IgD-negative memory B cell (primary cell): ENCODE results near the gene ZNF611. TPM values are rescaled to one million over a fixed set of nuclear protein-coding genes. Genes with fewer than 3 reads are reported as not detected.
"Not testable (repeated sequence)": the region's sequence is repeated elsewhere in the genome, so short reads cannot be mapped to it uniquely, and the experiment has no call there.

Source experiments
- H3K27ac Mint-ChIP-seq, 3 donors: one replicate each; pipeline ENCODE4 v1.8.0; 2020 to 2022; ENCODE audit warnings: mild to moderate bottlenecking in 3 of 3, mixed read lengths in 3 of 3, moderate library complexity in 1 of 3
- H3K27me3 Mint-ChIP-seq: one replicate; pipeline ENCODE4 v1.8.0; 2021; ENCODE audit warnings: mixed read lengths
- H3K36me3 Mint-ChIP-seq: one replicate; pipeline ENCODE4 v1.8.0; 2020; ENCODE audit warnings: mild to moderate bottlenecking, mixed read lengths
- H3K4me1 Mint-ChIP-seq, 3 donors: one replicate each; pipeline ENCODE4 v1.8.0; 2020 to 2022; ENCODE audit warnings: mixed read lengths in 3 of 3, mild to moderate bottlenecking in 1 of 3
- H3K4me3 Mint-ChIP-seq, 4 donors: one replicate each; pipeline ENCODE4 v1.8.0; 2020 to 2022; ENCODE audit warnings: mild to moderate bottlenecking in 4 of 4, mixed read lengths in 4 of 4, moderate library complexity in 3 of 4
- H3K9me3 Mint-ChIP-seq, 3 donors: one replicate each; pipeline ENCODE4 v1.8.0; 2020 to 2021; ENCODE audit warnings: mixed read lengths in 3 of 3, mild to moderate bottlenecking in 1 of 3
- polyA plus RNA-seq: library from polyadenylated mRNA; unstranded; fragments of 300-500 nt; fragmentation: Illumina TruSeq; gene quantifications from one replicate; pipeline ENCODE4 v1.2.3, GENCODE V29; 2021

Gene ZNF611
- polyA plus RNA-seq, 1 donor from 2014 or later: 33.7 TPM

DNA sequence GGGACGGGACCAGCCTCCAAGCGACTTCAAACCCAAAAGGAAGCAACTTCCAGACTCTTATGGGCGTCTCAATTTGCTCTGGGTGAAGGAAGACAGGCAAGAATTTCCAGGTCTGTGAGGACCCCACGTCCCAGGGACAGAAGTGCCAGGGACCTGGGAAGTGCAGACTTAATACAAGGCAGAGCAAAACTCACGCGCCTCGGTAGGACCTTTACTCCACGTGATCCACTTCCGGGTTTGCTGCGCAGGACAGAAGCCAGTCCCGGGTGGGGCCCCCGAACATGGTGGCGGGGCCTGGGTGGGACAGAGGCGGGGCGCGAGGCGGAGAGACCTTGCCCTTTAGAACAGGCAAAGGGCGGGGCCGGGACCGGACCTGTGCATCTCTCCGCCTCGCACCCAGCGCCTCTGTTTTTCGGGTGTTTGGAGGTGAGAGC, 9.3 kb downstream of the ZNF611 start:
- Mint-ChIP-seq H3K27me3 (no peaks in the 10 kb centered on the region), H3K4me1 (peaks cover 2 to 6% (median 4%) of the 10 kb centered on the region in 3 donors), H3K27ac (no peak overlapping the region), H3K4me3 (no peak overlapping the region), H3K36me3 (peaks cover 38% of the 10 kb centered on the region), H3K9me3 (peaks cover 1 to 5% (median 4%) of the 10 kb centered on the region in 3 donors)

DNA sequence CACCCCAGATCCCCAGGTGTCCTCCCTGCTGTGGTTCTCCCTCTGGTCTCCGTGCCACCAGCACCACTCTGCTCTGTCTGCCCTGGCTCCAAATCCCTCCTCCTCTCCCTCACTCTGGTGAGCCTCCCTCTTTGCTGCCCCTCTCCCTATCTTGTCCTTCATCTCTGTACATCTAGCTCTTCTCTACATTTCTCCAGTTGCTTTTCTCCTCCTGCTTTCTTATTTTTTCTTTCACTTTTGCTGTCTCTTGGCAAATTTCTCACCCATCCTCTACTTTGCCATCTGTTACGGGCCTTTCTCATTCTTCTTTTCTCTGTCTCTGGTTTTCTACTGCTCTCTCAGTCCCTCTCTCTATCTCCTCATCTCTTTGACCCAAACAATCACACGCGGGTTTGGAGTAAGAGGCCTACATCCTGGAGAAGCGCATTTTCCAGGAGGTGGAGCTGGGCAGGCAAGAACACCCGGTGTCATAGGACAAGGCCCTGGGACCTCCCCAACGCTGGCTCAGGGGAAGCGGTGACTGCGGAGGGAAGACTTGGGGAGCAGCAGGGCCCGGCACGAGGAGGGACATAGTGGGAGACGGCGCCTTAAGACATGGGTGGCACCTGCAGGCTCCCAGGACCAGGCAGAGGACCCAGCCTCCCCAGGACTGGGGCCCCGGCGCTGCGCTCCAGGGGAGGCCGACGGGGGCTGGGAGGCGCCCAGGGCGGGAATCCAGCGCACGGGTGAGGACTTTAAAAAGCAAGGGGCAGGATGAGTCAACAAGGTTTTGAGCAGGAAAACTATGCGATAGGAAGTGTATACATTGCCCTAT, 9.9 kb downstream of the ZNF611 start:
- peaks cover 1 to 5% (median 4%) of the 10 kb centered on the region in 3 donors for H3K9me3 Mint-ChIP-seq
- no peak overlapping the region for H3K27ac Mint-ChIP-seq
- H3K4me1 Mint-ChIP-seq: peaks cover 2 to 4% (median 4%) of the 10 kb centered on the region in 3 donors
- peaks cover 39% of the 10 kb centered on the region for H3K36me3 Mint-ChIP-seq
- no peaks in the 10 kb centered on the region for H3K27me3 Mint-ChIP-seq
- H3K4me3 Mint-ChIP-seq: no peak overlapping the region

DNA sequence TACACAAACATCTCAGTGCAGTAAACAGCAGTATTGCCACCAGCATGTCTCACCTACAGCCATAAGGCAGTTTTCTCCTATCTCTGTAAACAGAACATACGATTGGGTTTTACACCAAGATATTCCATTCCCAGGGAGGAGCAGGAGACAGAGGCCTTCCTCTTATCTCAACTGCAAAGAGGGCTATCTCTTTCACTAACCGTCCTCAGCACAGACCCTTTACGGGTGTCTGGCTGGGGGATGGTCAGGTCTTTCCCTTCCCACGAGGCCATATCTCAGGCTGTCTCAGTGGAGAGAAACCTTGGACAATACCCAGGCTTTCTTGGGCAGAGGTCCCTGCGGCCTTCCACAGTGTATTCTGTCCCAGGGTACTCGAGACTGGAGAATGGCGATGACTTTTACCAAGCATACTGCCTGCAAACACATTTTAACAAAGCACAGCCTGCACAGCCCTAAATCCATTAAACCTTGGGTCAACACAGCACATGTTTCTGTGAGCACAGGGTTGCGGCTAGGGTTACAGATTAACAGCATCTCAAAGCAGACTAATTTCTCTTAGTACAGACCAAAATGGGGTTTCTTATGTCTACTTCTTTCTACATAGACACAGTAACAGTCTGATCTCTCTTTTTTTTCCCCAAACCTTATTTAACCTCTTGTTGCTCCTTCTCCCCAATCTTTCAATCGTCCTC, 10.8 kb downstream of the ZNF611 start:
- H3K27me3 Mint-ChIP-seq, H3K4me3 Mint-ChIP-seq, H3K27ac Mint-ChIP-seq, H3K4me1 Mint-ChIP-seq: not testable (repeated sequence)
- Mint-ChIP-seq H3K36me3 (peaks cover 42% of the 10 kb centered on the region), H3K9me3 (peaks cover 1 to 12% (median 4%) of the 10 kb centered on the region in 3 donors)

DNA sequence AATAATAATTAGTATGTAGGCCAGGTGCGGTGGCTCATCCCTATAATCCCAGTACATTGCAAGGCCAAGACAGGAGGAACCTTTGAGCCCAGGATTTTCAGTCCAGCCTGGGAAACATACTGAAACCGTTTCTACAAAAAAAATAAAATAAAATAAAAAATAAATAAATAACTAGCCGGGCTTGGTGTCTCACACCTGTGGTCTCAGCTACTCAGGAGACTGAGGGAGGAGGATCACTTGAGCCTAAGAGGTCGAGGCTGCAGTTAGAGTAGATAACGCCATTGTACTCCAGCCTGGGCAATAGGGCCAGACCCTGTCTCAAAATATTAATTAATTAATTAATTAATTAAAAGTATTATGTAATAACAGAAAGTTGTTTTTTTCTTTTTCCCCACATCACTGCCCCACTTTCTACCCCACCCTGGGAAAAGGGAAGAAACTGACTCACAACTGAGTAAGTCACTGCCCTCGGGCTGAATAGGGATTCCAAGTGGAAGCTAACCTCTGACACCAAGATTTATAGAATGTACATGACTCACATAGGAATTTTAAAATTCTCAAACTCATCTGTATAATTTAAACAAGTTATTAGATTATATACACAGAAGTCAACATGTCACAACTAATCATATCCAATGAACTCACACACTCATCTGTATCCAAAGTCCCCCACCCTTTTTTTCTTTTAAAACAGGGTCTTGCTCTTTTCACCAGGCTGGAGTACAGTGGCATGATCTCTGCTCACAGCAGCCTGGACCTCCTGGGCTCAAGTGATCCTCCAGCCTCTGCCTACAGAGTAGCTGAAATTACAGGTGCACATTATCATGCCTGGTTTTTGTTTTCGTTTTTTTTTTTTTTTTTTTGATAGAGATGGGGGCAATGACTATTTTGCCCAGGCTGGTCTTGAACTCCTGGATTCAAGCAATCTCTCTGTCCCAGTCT, 12.5 kb downstream of the ZNF611 start:
- peaks cover 1 to 12% (median 4%) of the 10 kb centered on the region in 3 donors for H3K9me3 Mint-ChIP-seq
- no peaks in the 10 kb centered on the region for H3K27me3 Mint-ChIP-seq
- peaks cover 39% of the 10 kb centered on the region for H3K36me3 Mint-ChIP-seq

DNA sequence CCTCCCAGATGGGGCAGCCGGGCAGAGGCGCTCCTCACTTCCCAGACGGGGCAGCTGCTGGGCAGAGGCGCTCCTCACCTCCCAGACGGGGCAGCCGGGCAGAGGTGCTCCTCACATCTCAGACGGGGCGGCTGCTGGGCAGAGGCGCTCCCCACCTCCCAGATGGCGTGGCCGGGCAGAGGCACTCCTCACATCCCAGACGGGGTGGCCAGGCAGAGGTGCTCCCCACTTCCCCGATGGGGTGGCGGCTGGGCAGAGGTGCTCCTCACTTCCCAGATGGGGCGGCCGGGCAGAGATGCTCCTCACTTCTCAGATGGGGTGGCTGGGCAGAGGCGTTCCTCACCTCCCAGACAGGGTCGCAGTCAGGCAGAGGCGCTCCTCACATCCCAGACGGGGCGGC, 14.3 kb downstream of the ZNF611 start:
- peaks cover 4 to 12% (median 5%) of the 10 kb centered on the region in 3 donors for H3K9me3 Mint-ChIP-seq
- H3K4me3 Mint-ChIP-seq, H3K4me1 Mint-ChIP-seq, H3K27ac Mint-ChIP-seq, H3K27me3 Mint-ChIP-seq: not testable (repeated sequence)
- H3K36me3 Mint-ChIP-seq: peaks cover 32% of the 10 kb centered on the region

More for the DNA sequence above, 12.5 kb downstream of the ZNF611 start:
- Mint-ChIP-seq H3K4me3 (no peak overlapping the region), H3K4me1 (peaks cover under 1 to 4% (median 4%) of the 10 kb centered on the region in 3 donors), H3K27ac (no peak overlapping the region)

DNA sequence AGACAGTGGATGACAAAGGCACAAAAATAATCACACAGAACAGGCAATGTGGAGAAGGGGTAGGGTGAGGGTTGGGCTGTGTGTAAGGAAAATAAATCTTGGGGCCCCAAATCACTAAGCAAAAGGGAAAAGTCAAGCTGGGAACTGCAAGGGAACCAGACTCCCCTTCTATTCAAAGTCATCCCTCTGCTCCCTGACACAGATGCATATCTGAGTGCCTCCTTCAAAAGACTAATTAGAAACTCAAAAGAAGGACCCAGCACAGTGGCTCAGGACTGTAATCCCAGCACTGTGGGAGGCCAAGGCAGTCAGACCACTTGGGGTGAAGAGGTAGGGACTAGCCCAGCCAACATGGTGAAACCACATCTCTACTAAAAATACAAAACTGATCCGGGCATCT, 18.3 kb downstream of the ZNF611 start:
- peaks cover 4 to 9% (median 5%) of the 10 kb centered on the region in 3 donors for H3K4me1 Mint-ChIP-seq
- H3K4me3 Mint-ChIP-seq: no peak overlapping the region
- no peaks in the 10 kb centered on the region for H3K27me3 Mint-ChIP-seq
- H3K36me3 Mint-ChIP-seq: peaks cover 38% of the 10 kb centered on the region
- H3K9me3 Mint-ChIP-seq: peaks cover 5 to 17% (median 7%) of the 10 kb centered on the region in 3 donors
- no peak overlapping the region for H3K27ac Mint-ChIP-seq

DNA sequence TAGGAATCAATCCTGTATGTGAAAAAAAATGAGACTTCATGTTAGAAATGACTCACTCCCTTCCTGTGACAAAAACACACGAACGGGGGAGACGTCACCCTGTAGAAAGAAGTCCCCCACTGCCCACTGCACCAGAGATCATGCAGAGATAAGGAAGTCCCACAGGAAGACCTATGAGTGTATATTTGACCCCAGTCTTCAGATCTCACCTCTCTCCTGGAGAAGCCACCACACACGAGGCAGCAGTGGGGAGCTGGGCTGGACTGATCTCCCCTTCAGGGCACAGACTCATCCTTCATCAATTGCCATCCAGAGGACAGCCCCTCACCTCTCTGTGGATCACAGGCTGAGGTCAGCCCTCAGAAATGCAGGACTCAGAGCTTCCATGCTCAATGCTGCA, 18.9 kb downstream of the ZNF611 start:
- H3K36me3 Mint-ChIP-seq: peaks cover 39% of the 10 kb centered on the region
- H3K4me1 Mint-ChIP-seq, H3K4me3 Mint-ChIP-seq, H3K27ac Mint-ChIP-seq, H3K27me3 Mint-ChIP-seq: not testable (repeated sequence)
- peaks cover 6 to 20% (median 10%) of the 10 kb centered on the region in 3 donors for H3K9me3 Mint-ChIP-seq

DNA sequence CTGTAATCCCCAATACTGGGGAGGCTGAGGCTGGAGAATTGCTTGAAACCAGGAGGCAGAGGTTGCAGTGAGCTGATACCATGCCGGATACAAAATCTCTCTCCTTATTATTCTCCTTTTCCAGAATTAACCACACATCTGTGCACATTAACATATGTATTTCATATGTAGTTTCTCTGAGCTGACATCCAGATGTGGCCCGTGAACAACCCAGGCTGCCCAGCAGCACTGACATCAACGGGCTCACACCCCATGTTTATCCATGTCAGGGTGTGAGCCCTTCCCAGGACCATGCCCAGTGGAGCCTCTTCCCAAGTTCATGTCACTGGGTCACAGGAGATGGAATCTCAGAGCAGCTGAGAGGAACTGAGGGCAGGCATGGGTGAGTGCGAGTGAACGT, 19.5 kb downstream of the ZNF611 start:
- peaks cover 6 to 20% (median 10%) of the 10 kb centered on the region in 3 donors for H3K9me3 Mint-ChIP-seq

DNA sequence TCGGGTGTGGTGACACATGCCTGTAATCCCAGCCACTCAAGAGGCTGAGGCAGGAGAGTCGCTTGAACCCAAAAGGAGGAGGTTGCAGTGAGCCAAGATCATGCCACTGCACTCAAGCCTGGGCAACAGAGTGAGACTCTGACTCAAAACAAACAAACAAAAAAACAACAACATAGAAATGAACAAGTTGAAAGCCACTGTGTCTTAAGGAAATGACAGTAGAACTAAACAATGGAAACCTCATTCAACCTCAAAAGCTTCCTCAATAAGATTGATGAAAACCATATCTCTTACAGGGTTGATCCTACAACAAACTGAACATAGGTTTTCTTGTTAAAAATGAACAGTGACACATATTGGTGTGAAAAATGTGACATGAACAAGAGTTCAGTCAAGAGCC, 21.8 kb downstream of the ZNF611 start:
- Mint-ChIP-seq H3K9me3 (peaks cover 6 to 14% (median 14%) of the 10 kb centered on the region in 3 donors), H3K36me3 (peaks cover 45% of the 10 kb centered on the region)
- H3K4me3 Mint-ChIP-seq, H3K4me1 Mint-ChIP-seq, H3K27me3 Mint-ChIP-seq, H3K27ac Mint-ChIP-seq: not testable (repeated sequence)

More for the DNA sequence above, 19.5 kb downstream of the ZNF611 start:
- not testable (repeated sequence) for H3K27me3 Mint-ChIP-seq, H3K4me3 Mint-ChIP-seq, H3K4me1 Mint-ChIP-seq
- H3K27ac Mint-ChIP-seq: peak overlapping the region in 1 of 3 donors; percentile 60
- peaks cover 43% of the 10 kb centered on the region for H3K36me3 Mint-ChIP-seq

DNA sequence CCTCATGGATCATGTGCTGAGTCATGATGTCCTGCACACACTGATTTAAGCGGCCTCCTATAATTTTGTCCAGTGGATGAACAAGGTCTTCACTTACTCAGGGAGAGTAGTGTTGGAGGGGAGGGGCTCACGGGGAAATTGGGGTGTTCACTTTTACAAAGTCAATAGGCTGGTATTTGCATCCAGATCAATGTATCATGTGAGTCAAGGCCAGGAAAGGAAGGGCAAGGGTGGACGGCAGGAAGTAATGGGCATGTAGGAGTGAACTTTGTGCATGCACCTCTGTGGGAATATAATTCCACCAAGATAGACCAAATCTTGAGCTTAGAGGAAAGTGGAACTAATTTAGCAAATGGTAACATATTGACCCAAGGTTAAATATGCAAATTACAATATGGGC, 23.2 kb downstream of the ZNF611 start:
- Mint-ChIP-seq H3K36me3 (peaks cover 48% of the 10 kb centered on the region), H3K9me3 (peaks cover 9 to 21% (median 14%) of the 10 kb centered on the region in 3 donors), H3K4me3 (peak overlapping the region in 1 of 4 donors; percentile 46)
- not testable (repeated sequence) for H3K4me1 Mint-ChIP-seq, H3K27me3 Mint-ChIP-seq, H3K27ac Mint-ChIP-seq

DNA sequence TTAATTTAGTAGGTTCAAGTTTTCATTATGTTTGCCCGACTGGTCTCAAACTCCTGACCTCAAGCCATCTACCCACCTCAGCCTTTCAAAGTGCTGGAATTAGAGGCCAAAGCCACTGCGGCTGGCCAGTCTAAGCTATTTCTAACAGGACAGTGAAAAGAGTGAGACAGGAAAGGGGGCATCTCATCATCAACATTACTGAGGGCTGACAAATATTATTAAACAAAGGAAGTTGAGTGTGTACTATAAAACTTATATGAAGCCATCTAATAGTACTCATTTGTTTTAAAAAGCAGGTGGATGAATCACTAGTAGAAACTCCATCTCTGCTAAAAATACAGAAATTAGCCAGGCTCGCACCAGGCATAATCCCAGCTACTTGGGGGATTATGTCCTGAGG, 24.3 kb downstream of the ZNF611 start:
- peaks cover 55% of the 10 kb centered on the region for H3K36me3 Mint-ChIP-seq

DNA sequence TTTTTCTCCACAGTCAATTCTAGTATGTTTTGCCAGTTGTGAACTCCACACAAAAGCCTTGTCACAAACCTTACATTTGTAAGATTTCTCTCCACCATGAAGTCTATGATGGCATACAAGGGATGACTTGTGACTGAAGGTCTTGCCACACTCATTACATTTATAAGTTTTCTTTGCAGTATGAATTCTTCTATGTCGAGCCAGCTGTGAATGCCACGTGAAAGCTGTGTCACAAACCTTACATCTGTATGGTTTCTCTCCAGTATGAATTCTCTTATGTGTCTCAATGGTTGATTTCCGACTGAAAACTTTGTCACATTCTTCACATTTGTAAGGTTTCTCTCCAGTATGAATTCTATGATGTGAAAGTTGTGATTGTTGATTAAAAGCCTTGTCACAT, 29.2 kb downstream of the ZNF611 start:
- H3K36me3 Mint-ChIP-seq: peaks cover 30% of the 10 kb centered on the region
- H3K4me3 Mint-ChIP-seq, H3K27ac Mint-ChIP-seq, H3K27me3 Mint-ChIP-seq, H3K4me1 Mint-ChIP-seq: not testable (repeated sequence)
- peaks cover 17 to 45% (median 34%) of the 10 kb centered on the region in 3 donors for H3K9me3 Mint-ChIP-seq

More for the DNA sequence above, 24.3 kb downstream of the ZNF611 start:
- Mint-ChIP-seq H3K4me1 (no peaks in the 10 kb centered on the region), H3K9me3 (peaks cover 17 to 33% (median 22%) of the 10 kb centered on the region in 3 donors), H3K4me3 (peak overlapping the region in 1 of 4 donors; percentile 73), H3K27ac (no peak overlapping the region), H3K27me3 (no peaks in the 10 kb centered on the region)

DNA sequence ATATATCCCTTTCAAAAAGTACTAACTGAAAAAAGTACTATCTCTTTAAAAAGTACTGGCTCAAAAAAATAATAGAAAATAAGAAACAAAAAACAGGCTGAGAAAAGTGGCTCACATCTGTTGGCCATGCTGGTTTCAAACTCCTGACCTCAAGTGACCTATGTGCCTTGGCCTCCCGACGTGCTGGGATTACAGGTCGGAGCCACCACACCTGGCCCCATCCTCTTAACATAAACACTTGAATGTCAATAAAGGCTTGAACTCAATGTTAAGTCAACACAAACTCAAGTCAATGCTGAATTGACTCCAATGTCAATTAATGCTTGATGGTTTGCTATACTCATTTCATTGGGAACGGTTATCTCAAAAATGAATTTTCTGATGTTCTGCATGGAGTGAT, 30.9 kb downstream of the ZNF611 start:
- Mint-ChIP-seq H3K27ac (no peak overlapping the region), H3K9me3 (peaks cover 22 to 47% (median 34%) of the 10 kb centered on the region in 3 donors), H3K27me3 (no peaks in the 10 kb centered on the region), H3K36me3 (peaks cover 25% of the 10 kb centered on the region), H3K4me3 (no peak overlapping the region), H3K4me1 (peaks cover 0 to 3% (median 0%) of the 10 kb centered on the region in 3 donors)

DNA sequence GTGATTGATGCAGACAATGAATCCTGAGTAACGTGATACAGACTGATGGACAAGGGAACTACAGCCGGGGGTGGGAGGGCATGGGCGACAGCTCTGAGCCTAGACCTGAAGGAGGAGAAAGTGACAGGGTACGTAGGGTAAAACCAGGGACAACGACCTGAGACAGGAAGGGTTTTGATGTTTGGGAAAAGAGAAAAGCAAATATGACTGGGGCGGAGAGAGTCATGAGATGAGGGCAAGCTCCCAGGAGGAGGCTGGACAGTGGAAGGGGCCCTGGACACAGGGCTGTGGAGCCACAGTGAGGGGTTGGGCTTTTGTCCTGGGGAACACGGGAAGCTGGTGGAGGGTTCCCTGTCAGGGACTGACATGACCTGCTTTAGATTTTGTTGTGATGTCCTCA, 34.2 kb downstream of the ZNF611 start:
- Mint-ChIP-seq H3K27me3 (no peaks in the 10 kb centered on the region), H3K4me1 (peaks cover 0 to 3% (median 0%) of the 10 kb centered on the region in 3 donors), H3K36me3 (peaks cover 13% of the 10 kb centered on the region), H3K9me3 (peaks cover 12 to 29% (median 27%) of the 10 kb centered on the region in 3 donors), H3K4me3 (peak overlapping the region in 1 of 4 donors; percentile 12), H3K27ac (no peak overlapping the region)
